GM12878 (cell line): ENCODE data around the gene PTPRD. TPM values are rescaled to one million over a fixed set of nuclear protein-coding genes. Genes with fewer than 3 reads are reported as not detected.

Experiments
- ATAC-seq: fragments of 200-7000 bp; cut with Tn5 transposase; 3 replicates; pipeline ENCODE4 v1.9.1; 2020; ENCODE audit warnings: mild to moderate bottlenecking, moderate library complexity
- BruUV-seq: library from RNA; stranded (reverse); fragments of 400-500 nt; replicated peaks from 2 replicates; lab custom pipeline; 2021; lab: Mats Ljungman, UMichigan
- CTCF ChIA-PET: fragments of 300-600 bp; sonication (Branson Sonifier 250); formaldehyde crosslinking; extraction: SDS; loops from one replicate; lab custom pipeline; 2021; ENCODE audit warnings: inconsistent platforms; lab: Yijun Ruan, JAX
- POLR2A ChIA-PET: fragments of 350-600 bp; formaldehyde crosslinking; extraction: SDS; loops from one replicate; lab custom pipeline; 2021; ENCODE audit warnings: inconsistent platforms; lab: Charles Lee
- RAD21 ChIA-PET: fragments of 300-600 bp; sonication (Branson Sonifier 250); formaldehyde crosslinking; loops from one replicate; lab custom pipeline; 2023; ENCODE audit warnings: antibody characterized with exemption; ENCODE audit not compliant: unreplicated experiment; lab: Charles Lee
- SMC1A ChIA-PET: fragments of 300-600 bp; sonication (Branson Sonifier 250); formaldehyde crosslinking; loops from one replicate; lab custom pipeline; 2023; ENCODE audit not compliant: unreplicated experiment, uncharacterized antibody; lab: Charles Lee
- DNase-seq: peaks from one replicate; pipeline ENCODE4 v3.0.0-alpha.2; 2011; ENCODE audit warnings: low read depth, low spot score
- FAIRE-seq: peaks from 3 replicates; lab custom pipeline; 2011; peaks lifted over from hg19 to GRCh38; lab: Jason Lieb, UNC
- H2AFZ ChIP-seq: 2 replicates; pipeline ENCODE4 v1.6.0; 2011; ENCODE audit warnings: low read depth, low read length, control low read depth; ENCODE audit not compliant: control insufficient read depth
- H3K27ac ChIP-seq: 2 replicates; pipeline ENCODE4 v1.5.1; 2011; ENCODE audit warnings: control low read depth; ENCODE audit not compliant: control insufficient read depth, insufficient read depth
- H3K27me3 ChIP-seq, 2 experiments: replicated peaks in 1 of 2; 2 replicates each; pipeline versions ENCODE4 v1.6.0 to v1.6.1; 2011; ENCODE audit warnings: low read length in 1 of 2; ENCODE audit not compliant: control insufficient read depth in 2 of 2, insufficient read depth in 2 of 2
- H3K36me3 ChIP-seq, 2 experiments: 2 replicates each; pipeline ENCODE4 v1.5.1; 2011; ENCODE audit warnings: low read length in 1 of 2; ENCODE audit not compliant: control insufficient read depth in 2 of 2, insufficient read depth in 2 of 2
- H3K4me1 ChIP-seq: 2 replicates; pipeline ENCODE4 v1.6.1; 2011; ENCODE audit warnings: mild to moderate bottlenecking, low read length, moderate library complexity, mixed read lengths; ENCODE audit not compliant: control insufficient read depth, insufficient read depth
- H3K4me2 ChIP-seq: 2 replicates; pipeline ENCODE4 v1.6.0; 2011; ENCODE audit warnings: control low read depth; ENCODE audit not compliant: control insufficient read depth, insufficient read depth
- H3K4me3 ChIP-seq: fragments of 200-600 bp; sonication (generic); 2 replicates; pipeline ENCODE4 v1.5.1; 2016
- H3K79me2 ChIP-seq: 2 replicates; pipeline ENCODE4 v1.6.0; 2011; ENCODE audit warnings: low read length; ENCODE audit not compliant: control insufficient read depth, insufficient read depth
- H3K9ac ChIP-seq: 2 replicates; pipeline ENCODE4 v1.8.0; 2011; ENCODE audit warnings: low read length, control low read depth, mixed read lengths; ENCODE audit not compliant: control insufficient read depth, insufficient read depth
- H3K9me3 ChIP-seq: replicated peaks from 3 replicates; pipeline ENCODE4 v1.5.1; 2011; ENCODE audit warnings: mild to moderate bottlenecking, low read length; ENCODE audit not compliant: control insufficient read depth, insufficient read depth
- H4K20me1 ChIP-seq: 2 replicates; pipeline ENCODE4 v1.6.0; 2011; ENCODE audit not compliant: control insufficient read depth, insufficient read depth
- ATF3 ChIP-seq: IDR thresholded peaks from 2 replicates; pipeline ENCODE4 v1.6.1; 2011; ENCODE audit warnings: low read depth, mild to moderate bottlenecking, low read length, moderate library complexity, borderline replicate concordance; ENCODE audit errors: extremely low read depth
- CBFB ChIP-seq: IDR thresholded peaks from 2 replicates; pipeline ENCODE4 v1.6.1; 2016; ENCODE audit warnings: antibody characterized with exemption, low read depth
- CBX5 ChIP-seq: sonication (generic); IDR thresholded peaks from 2 replicates; pipeline ENCODE4 v1.6.1; 2016; ENCODE audit warnings: low read depth, moderate library complexity, mild to moderate bottlenecking, inconsistent platforms
- CHD2 ChIP-seq: IDR thresholded peaks from 2 replicates; pipeline ENCODE4 v1.6.1; 2011; ENCODE audit warnings: low read depth, low read length, improper control_type of control experiment, borderline replicate concordance
- ESRRA ChIP-seq: IDR thresholded peaks from 2 replicates; pipeline ENCODE4 v1.6.1; 2012; ENCODE audit warnings: mild to moderate bottlenecking, low read length, improper control_type of control experiment
- FOXM1 ChIP-seq: IDR thresholded peaks from 2 replicates; pipeline ENCODE4 v1.6.1; 2012; ENCODE audit warnings: low read depth, mild to moderate bottlenecking, inconsistent platforms, low read length, moderate library complexity
- GATAD2B ChIP-seq: fragments of 450-650 bp; conservative IDR thresholded peaks from 2 replicates; pipeline ENCODE4 v1.6.1; 2017; ENCODE audit warnings: low read depth, mild to moderate bottlenecking, moderate library complexity
- HCFC1 ChIP-seq: fragments of 150-350 bp; IDR thresholded peaks from 2 replicates; pipeline ENCODE4 v1.6.1; 2014; ENCODE audit warnings: low read length
- IKZF1 ChIP-seq: fragments of 450-650 bp; conservative IDR thresholded peaks from 2 replicates; pipeline ENCODE4 v1.6.1; 2017; ENCODE audit warnings: antibody characterized with exemption, mild to moderate bottlenecking
- LARP7 ChIP-seq: fragments of 450-650 bp; IDR thresholded peaks from 2 replicates; pipeline ENCODE4 v1.6.1; 2017; ENCODE audit warnings: mild to moderate bottlenecking
- MYB ChIP-seq: fragments of 150-350 bp; IDR thresholded peaks from 2 replicates; pipeline ENCODE4 v1.6.1; 2014; ENCODE audit warnings: mild to moderate bottlenecking, low read depth, low read length, borderline replicate concordance
- NBN ChIP-seq: fragments of 450-650 bp; IDR thresholded peaks from 2 replicates; pipeline ENCODE4 v1.6.1; 2016
- PKNOX1 ChIP-seq: fragments of 450-650 bp; IDR thresholded peaks from 2 replicates; pipeline ENCODE4 v1.6.1; 2016; ENCODE audit warnings: mild to moderate bottlenecking
- POLR2AphosphoS2 ChIP-seq: IDR thresholded peaks from 2 replicates; pipeline ENCODE4 v1.6.1; 2011; ENCODE audit warnings: low read depth, mild to moderate bottlenecking, low read length, improper control_type of control experiment, moderate library complexity
- RB1 ChIP-seq: fragments of 450-650 bp; formaldehyde crosslinking; IDR thresholded peaks from 2 replicates; pipeline ENCODE4 v1.6.1; 2017; ENCODE audit warnings: mild to moderate bottlenecking, borderline replicate concordance
- RBBP5 ChIP-seq: fragments of 200-600 bp; sonication (generic); conservative IDR thresholded peaks from 2 replicates; pipeline ENCODE4 v1.6.1; 2016
- SMAD1 ChIP-seq: fragments of 450-650 bp; IDR thresholded peaks from 2 replicates; pipeline ENCODE4 v1.6.1; 2018; ENCODE audit warnings: mild to moderate bottlenecking, low read depth; ENCODE audit not compliant: partially characterized antibody
- TCF12 ChIP-seq: IDR thresholded peaks from 2 replicates; pipeline ENCODE4 v1.6.1; 2011; ENCODE audit warnings: low read depth, mild to moderate bottlenecking, low read length
- USF1 ChIP-seq: IDR thresholded peaks from 2 replicates; pipeline ENCODE4 v1.6.1; 2011; ENCODE audit warnings: borderline replicate concordance, low read depth, mild to moderate bottlenecking, moderate library complexity, mixed read lengths, low read length; ENCODE audit not compliant: insufficient read depth; ENCODE audit errors: extremely low read length
- WGBS: methylation state at CpG from one replicate; pipeline ENCODE4 v1.1.6; 2016; ENCODE audit warnings: low lambda C conversion rate; ENCODE audit not compliant: insufficient replicate concordance, insufficient coverage; ENCODE audit errors: missing lambda C conversion rate; 5-methylcytosine and 5-hydroxymethylcytosine counted together
- in situ Hi-C: fragments of 300-500 bp; cut with MboI; formaldehyde crosslinking; loops from 9 replicates; pipeline ENCODE4 v1.14.3; 2018; ENCODE audit warnings: mixed read lengths
- intact Hi-C: fragments of 100-400 bp; cut with micrococcal nuclease; formaldehyde crosslinking; loops from one replicate; pipeline ENCODE4 v1.14.2; 2022; ENCODE audit not compliant: unreplicated experiment
- polyA plus RNA-seq, 11 experiments: library from polyadenylated mRNA; depleted of rRNA in 4 of 11; unstranded in 6 of 11; stranded (reverse) in 5 of 11; fragments of >200 nt; fragmentation: Nextera tagmentation in 4 of 11; fragmentation: Illumina TruSeq in 1 of 11; extraction: Ambion mirVana in 4 of 11; extraction: Trizol in 1 of 11; gene quantifications; 1 replicate in 1 of 11; 2 replicates in 10 of 11; pipeline versions ENCODE4 v1.2.1 to v1.2.3, GENCODE V29; 2011 to 2016; ENCODE audit warnings: inconsistent platforms in 2 of 11, missing spikeins in 2 of 11, low read depth in 1 of 11
- total RNA-seq, 4 experiments: library from RNA; depleted of rRNA in 3 of 4; stranded (reverse); fragments of >200 nt in 3 of 4; fragmentation: Illumina TruSeq in 1 of 4; extraction: Trizol in 1 of 4; gene quantifications; 2 replicates each; pipeline versions ENCODE4 v1.2.1 to v1.2.3, GENCODE V29; 2013 to 2021

PTPRD gene
- total and polyA plus RNA-seq, 10 of the 15 experiments (the other 5 are each of a cell fraction or from before 2014, with no cell fraction given), result under 0.01 to 0.05 (median 0.01) TPM; not detected in 7

- Histone ChIP-seq H3K4me1 (no peaks in the 10 kb centered on the region), H3K9ac (no peak overlapping the region), H3K27ac (no peak overlapping the region), H4K20me1 (no peaks in the 10 kb centered on the region), H3K36me3 (no peaks in the 10 kb centered on the region), H2AFZ (no peak overlapping the region), H3K79me2 (no peaks in the 10 kb centered on the region), H3K9me3 (no peaks in the 10 kb centered on the region), H3K27me3 (no peaks in the 10 kb centered on the region)
- FAIRE-seq, result no peak
- ATAC-seq, result no peak
- intact Hi-C loops (no loop called here), in situ Hi-C loops (no loop called here)
- POLR2A ChIA-PET, result no interaction called here
- RAD21 ChIA-PET, result no interaction called here
- 0% methylated on average over 3 of the region's 3 CpGs for WGBS
- CTCF ChIA-PET, result no interaction called here
- no TSS peak for BruUV-seq
- SMC1A ChIA-PET, result interaction anchor here (1.3 kb wide), 1 partner anchor 9 kb away, joined by 3 read pairs; no protein-coding TSS in a partner anchor
- TF ChIP-seq POLR2AphosphoS2, result no peak
- no peak for TF ChIP-seq HCFC1
- TF ChIP-seq ESRRA, result no peak
- no peak for TF ChIP-seq RB1
- no peak for TF ChIP-seq TCF12
- no peak for TF ChIP-seq GATAD2B
- no peak for TF ChIP-seq PKNOX1
- TF ChIP-seq USF1, result no peak
- TF ChIP-seq NBN, result no peak
- TF ChIP-seq IKZF1, result no peak
- no peak for TF ChIP-seq FOXM1
- no peak for TF ChIP-seq ATF3
- TF ChIP-seq MYB, result no peak
- no peak for TF ChIP-seq LARP7
- TF ChIP-seq SMAD1, result no peak
- no peak for TF ChIP-seq RBBP5
- no peak for TF ChIP-seq CBX5
- no peak for TF ChIP-seq CBFB
- TF ChIP-seq CHD2, result no peak
- TF ChIP-seq, all 136 proteins: peak for 0
- Histone ChIP-seq H3K4me2 (no peak overlapping the region), H3K4me3 (no peak overlapping the region)
- DNase-seq, result no peak
These were observed 1571.0 kb downstream of the PTPRD start for GRCh38 chr9:9041756-9042155.
